D721Med (cell line): ENCODE data around the gene RABL3.

ENCODE experiments used
- DNase-seq: peaks from one replicate; pipeline ENCODE4 v3.0.0; 2011; ENCODE audit warnings: low spot score; ENCODE audit not compliant: insufficient read length
- FAIRE-seq: peaks from 2 replicates; lab custom pipeline; 2011; peaks lifted over from hg19 to GRCh38; lab: Jason Lieb, UNC
- TF ChIP-seq, protein P1 (sequence below): IDR thresholded peaks from 2 replicates; pipeline ENCODE4 v1.5.1; 2012; ENCODE audit warnings: mild to moderate bottlenecking, control low read depth; ENCODE audit not compliant: insufficient read depth; ENCODE audit errors: missing control alignments

The RABL3 gene

DNA sequence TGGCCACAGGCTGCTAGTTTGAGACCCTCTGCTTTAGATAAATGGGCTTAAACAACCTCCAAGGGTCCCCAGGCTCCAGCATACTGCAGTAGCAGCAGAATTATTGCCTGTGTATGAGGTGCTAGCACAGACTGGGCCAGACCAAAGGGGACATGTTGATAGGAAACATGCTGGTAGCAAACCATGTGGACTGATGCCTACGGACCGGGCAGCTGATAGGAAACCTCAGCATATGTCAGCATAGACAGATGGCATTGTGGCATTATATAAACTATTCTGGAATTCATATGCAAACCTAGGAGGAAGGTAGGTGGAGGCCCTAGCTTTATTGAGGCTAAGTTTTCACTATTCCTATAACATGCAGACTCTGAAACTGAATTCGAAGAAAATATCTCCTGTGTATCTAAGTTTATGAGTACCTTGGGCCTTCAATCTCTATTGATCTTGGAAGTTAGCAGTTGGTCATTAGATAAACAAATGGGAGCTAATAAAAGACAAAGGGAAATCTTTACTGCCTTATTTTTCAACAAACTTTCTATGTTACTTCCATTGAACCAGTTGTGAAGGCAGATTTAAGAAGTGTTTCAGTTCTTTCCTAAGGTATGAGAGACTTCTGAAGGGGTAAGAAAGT lies 58.5 kb downstream of the RABL3 start:
- TF ChIP-seq, protein P1, sequence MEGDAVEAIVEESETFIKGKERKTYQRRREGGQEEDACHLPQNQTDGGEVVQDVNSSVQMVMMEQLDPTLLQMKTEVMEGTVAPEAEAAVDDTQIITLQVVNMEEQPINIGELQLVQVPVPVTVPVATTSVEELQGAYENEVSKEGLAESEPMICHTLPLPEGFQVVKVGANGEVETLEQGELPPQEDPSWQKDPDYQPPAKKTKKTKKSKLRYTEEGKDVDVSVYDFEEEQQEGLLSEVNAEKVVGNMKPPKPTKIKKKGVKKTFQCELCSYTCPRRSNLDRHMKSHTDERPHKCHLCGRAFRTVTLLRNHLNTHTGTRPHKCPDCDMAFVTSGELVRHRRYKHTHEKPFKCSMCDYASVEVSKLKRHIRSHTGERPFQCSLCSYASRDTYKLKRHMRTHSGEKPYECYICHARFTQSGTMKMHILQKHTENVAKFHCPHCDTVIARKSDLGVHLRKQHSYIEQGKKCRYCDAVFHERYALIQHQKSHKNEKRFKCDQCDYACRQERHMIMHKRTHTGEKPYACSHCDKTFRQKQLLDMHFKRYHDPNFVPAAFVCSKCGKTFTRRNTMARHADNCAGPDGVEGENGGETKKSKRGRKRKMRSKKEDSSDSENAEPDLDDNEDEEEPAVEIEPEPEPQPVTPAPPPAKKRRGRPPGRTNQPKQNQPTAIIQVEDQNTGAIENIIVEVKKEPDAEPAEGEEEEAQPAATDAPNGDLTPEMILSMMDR, result no peak
- DNase-seq (no peak), FAIRE-seq (no peak)

DNA sequence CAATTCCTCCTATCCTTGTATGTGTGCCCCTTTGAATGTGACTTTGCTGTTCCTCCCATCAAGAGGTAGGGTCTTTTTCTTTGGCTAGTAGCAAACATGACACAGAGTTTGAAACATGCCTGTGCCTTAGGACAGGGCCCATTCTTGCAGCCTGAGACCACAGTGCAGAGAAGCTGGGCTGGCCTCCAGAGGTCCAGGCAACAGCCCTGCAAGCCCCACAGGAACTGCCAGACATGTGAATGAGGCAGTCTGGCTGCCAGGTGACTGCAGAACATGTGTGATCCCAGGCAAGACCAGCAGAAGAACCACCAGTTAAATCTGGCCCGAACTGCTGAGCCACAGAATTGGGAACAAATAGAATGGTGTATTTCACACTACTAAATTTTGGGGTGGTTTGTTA lies 59.1 kb downstream of the RABL3 start:
- no peak for FAIRE-seq
- no peak for DNase-seq
- TF ChIP-seq, protein P1, result no peak

DNA sequence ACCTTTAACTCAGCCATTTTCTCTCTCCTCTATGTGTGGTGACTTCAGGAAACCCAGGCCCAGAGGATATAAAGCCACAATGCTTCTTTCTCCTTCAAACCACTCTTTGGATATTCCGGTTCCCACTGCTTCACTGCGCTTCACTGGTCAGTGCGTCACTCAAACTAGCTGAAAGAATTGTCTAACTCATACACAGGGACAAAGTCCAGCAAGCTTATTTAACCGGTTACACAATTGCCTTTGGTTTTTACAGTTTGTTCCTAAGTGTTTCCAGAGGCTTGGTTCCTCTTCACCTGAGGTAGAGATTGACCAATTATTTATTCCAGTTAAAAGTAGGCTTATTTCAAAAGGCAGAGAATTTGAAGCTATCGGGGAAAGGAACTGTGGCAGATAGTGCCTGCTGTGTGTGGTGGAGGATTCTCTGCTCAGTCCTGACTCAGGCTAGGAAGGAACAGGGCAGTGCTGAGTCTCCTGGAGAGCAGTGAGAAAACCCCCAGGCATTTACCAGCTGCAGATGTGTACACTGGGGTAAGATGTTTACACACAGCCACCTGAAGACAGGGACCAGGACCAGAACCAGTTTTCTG lies 60.1 kb downstream of the RABL3 start, which contains the start of gene HGD:
TSS of gene HGD (minus strand) at position 145 of the 587 bp plus-strand sequence. CDS start at position 17, 128 bp downstream.
- no peak for FAIRE-seq

DNA sequence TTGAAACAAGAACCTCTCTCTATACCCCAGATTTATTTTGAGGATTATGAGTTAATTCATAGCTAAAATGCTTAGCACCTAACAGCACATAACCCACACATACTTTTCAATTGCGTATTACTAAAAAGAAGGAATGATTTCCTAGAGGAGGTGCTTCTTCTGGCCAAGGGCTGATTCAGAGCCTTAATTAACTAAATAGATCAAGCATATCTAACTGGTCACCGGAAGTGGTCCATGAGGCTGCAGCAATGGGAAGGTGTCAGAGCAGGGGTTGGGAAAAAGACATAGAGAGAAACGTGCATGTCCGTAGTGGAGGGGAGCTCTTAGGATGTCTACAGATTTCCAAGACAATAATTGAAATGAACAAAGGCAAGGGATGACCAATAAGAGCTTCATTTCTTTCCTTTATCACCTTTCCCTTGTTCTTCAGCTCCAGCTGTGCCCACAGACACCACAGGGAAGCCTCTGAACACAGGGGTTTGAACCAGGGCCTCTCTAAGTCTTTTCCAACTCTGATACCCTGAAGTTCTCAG lies 60.7 kb downstream of the RABL3 start:
- no peak for DNase-seq
- no peak for FAIRE-seq

More for the DNA sequence above, 60.1 kb downstream of the RABL3 start, which contains the start of gene HGD:
- no peak for DNase-seq
- TF ChIP-seq, protein P1, result no peak

DNA sequence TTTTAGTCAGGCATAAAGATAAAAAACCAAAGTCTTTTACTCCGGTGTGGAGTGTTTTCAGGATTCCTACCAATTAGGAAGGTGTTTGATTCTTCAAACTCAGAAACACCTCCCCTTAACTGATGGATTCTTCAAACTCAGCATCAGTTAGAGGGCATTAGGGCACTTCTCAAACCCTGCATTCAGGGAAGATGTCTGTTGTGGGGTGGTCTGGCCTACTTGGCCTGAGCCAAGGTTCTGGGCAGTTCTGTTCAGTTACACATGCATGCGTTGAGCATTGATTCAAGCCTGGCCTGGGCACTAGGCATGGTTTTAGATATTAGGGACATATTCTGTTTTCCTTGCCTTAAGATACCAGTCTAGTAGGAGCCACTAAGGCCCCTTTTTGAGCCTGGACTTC lies 61.3 kb downstream of the RABL3 start:
- no peak for DNase-seq
- FAIRE-seq, result no peak
- TF ChIP-seq, protein P1, result no peak

More for the DNA sequence above, 60.7 kb downstream of the RABL3 start:
- TF ChIP-seq, protein P1, result no peak

DNA sequence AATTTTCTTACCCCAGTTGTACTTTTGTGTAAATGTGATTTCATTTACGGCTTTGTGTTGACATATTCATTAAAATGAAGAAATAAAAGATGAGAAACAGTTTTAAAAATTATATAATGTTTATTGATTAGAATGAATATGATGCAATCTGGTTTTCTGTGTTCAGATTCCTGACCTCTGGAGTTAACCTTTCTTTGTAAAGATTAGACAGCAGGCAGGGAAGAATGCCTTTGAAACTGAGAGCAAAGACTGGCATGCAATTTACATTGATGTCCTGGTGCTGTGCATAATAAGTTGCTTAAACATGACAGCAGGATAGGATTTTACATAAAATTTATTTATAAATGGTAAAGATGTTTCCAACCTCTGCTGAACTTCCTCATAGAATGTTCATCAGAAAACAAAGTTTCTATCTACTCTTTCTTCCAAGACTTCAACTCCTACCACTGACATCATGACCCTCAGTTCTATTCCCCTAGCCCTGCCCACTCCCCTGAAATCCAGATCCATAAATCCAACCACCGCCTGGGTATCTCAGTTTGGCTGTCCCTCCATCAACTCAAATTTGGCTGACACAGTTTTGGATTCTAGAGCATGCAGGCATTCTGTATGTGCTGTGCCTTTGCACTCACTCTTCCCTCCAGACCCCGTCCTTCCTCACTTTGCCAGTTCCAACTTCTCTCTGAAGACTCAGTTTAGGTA lies 62.0 kb downstream of the RABL3 start:
- DNase-seq (no peak), FAIRE-seq (no peak)
- TF ChIP-seq, protein P1, result no peak

DNA sequence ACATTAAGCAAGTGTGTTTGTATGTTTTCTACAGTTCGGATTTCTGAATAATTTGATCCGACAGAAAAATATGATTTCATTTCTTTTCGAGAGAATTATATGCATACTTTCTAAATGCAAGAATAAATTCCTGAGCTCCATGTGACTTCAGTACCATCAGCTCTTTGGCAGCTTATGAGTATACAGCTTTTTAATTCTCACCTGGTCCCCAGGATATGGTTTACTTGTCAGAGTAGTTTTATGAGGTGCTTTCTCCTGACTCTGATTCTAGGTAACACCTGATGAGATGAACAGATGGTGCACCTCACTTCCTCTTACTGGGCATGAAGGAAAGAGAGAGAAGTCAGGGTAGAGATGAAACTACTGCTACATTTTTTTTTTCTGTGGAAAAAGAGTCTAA lies 63.3 kb downstream of the RABL3 start:
- no peak for DNase-seq
- no peak for FAIRE-seq
- TF ChIP-seq, protein P1, result no peak
